ENCODE measurements around the gene CST9. TPM values are rescaled to one million over a fixed set of nuclear protein-coding genes. Genes with fewer than 3 reads are reported as not detected.

CST9 gene
- total and polyA plus RNA-seq, 2 of the 8 experiments (the other 6 are each of a cell fraction or from before 2014, with no cell fraction given): 0.05 to 0.19 TPM

DNA sequence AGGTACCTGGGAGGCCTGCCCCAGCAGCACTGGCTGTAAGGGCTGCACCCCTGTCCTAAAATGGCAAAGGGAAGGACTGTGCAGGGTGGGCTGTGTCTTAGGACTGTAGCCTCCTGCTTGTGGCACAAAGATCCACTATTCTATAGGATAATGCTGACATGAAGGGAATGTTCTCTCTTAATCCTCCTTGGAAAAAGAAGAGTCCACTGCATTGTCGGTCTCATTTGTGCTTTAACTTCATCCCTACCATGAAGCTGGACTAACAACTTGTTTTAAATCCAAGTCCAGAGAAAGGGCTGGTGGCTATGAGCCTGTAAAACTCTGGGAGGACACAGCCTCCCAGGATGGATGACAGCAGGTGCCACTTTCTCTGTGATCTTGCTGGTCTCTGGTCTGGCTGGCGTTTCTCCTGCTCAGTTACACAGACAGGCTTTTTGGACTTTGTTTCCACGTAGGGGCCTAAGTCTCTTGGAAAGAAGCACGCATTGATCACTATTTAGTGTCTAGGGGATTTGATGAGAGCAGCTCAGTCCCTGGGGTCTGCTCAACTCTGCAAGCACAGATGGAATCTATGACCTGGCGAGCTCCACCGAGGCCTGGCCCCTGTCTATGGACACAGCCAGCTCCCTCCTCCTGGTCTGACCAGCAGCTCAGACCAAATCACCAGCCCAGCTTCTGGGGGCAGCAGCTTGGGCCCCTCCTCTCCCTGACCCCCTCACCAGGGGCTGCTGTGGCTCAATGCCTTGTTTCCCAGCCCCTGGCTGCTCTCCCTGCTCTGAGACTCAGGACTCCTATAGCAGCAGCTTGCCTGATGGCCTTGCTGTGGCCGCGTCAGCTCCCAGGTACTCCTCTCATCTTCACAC, 27.2 kb upstream of the CST9 start:
- H3K4me1 ChIP-seq (replicated peaks in 1 of 4; ENCODE audit: control insufficient read depth in 3 of 4, insufficient read depth in 4 of 4, low read length in 3 of 4): peaks cover 0 to 11% (median 4%) of the 10 kb centered on the region in 4 experiments; a peak in 4 of 7 replicates
- H4K20me1 ChIP-seq (replicated peaks in 1 of 2; ENCODE audit: control insufficient read depth in 1 of 2, insufficient read depth in 2 of 2, low read length in 2 of 2): peaks cover 0 to 8% of the 10 kb centered on the region in 2 experiments
- POLR2A ChIA-PET (ENCODE audit: partially characterized antibody): no interaction called here
- no peak overlapping the region for H3K18ac ChIP-seq (ENCODE audit: extremely low read depth, low read length)
- no peak overlapping the region for H3K56ac ChIP-seq (replicated peaks; ENCODE audit: insufficient read length, low read depth, low read length)
- no peak overlapping the region for H3K27ac ChIP-seq (ENCODE audit: low read depth, low read length)
- H4K5ac ChIP-seq (ENCODE audit: insufficient read length, low read depth, low read length): no peak overlapping the region
- 81% methylated on average over 8 of the region's 8 CpGs; no CpG with 5 or more reads in 1 of the 2 experiments for WGBS, 2 experiments (ENCODE audit: extremely low coverage in 1 of 2, insufficient coverage in 1 of 2, insufficient read length in 1 of 2, insufficient replicate concordance in 2 of 2, low coverage in 1 of 2, low lambda C conversion rate in 2 of 2, missing lambda C conversion rate in 1 of 2)
- no peak overlapping the region for H3K4ac ChIP-seq (replicated peaks; ENCODE audit: insufficient read length, low read depth, low read length)
- H3K4me3 ChIP-seq (ENCODE audit: extremely low read depth in 1 of 4, insufficient read depth in 2 of 4, low read depth in 3 of 4, low read length in 4 of 4): no peak overlapping the region
- no peak overlapping the region for H2BK120ac ChIP-seq (replicated peaks; ENCODE audit: low read depth, low read length)
- H2BK15ac ChIP-seq (ENCODE audit: low read length): no peak overlapping the region
- no peak overlapping the region for H2AK5ac ChIP-seq (ENCODE audit: low read depth, low read length)
- FAIRE-seq (no peak), DNase-seq (ENCODE audit: low read depth in 1 of 2, low spot score in 2 of 2) (no peak)
- no peak overlapping the region for H2BK20ac ChIP-seq (ENCODE audit: low read length)
- H3K9ac ChIP-seq (replicated peaks in 1 of 4; ENCODE audit: extremely low read depth in 1 of 4, low read depth in 3 of 4, low read length in 3 of 4): no peak overlapping the region
- H3K36me3 ChIP-seq (ENCODE audit: control insufficient read depth in 2 of 4, insufficient read depth in 4 of 4, low read length in 3 of 4): no peaks in the 10 kb centered on the region; a peak in 1 of 8 replicates
- H2BK12ac ChIP-seq (ENCODE audit: low read depth, low read length): no peak overlapping the region
- no peaks in the 10 kb centered on the region for H3K9me3 ChIP-seq (ENCODE audit: insufficient read depth in 2 of 2, low read depth in 1 of 2, low read length in 1 of 2)
- no peak overlapping the region for H3K14ac ChIP-seq (ENCODE audit: insufficient read length)
- no peak overlapping the region for H4K91ac ChIP-seq (replicated peaks; ENCODE audit: insufficient read length, low read length)
- H2BK5ac ChIP-seq (ENCODE audit: low read depth, low read length): no peak overlapping the region
- H3K23ac ChIP-seq (ENCODE audit: insufficient read length): no peak overlapping the region
- no peaks in the 10 kb centered on the region for H3K79me2 ChIP-seq (ENCODE audit: control insufficient read depth in 1 of 2, insufficient read depth in 2 of 2, low read length in 2 of 2)
- no peak overlapping the region for H2AFZ ChIP-seq (ENCODE audit: low read length)
- H4K8ac ChIP-seq (ENCODE audit: extremely low read depth, insufficient read depth, low read length): no peak overlapping the region
- no peaks in the 10 kb centered on the region; the same call in 1 of the 2 replicates for H3K79me1 ChIP-seq (ENCODE audit: low read depth, low read length)
- H3K4me2 ChIP-seq (ENCODE audit: insufficient read depth in 1 of 2, low read depth in 2 of 2, low read length in 2 of 2): no peak overlapping the region
- CTCF ChIA-PET (ENCODE audit: partially characterized antibody): no interaction called here
- peaks cover 0 to 5% (median 2%) of the 10 kb centered on the region in 4 experiments; a peak in 3 of 7 replicates for H3K27me3 ChIP-seq (replicated peaks in 1 of 4; ENCODE audit: control insufficient read depth in 3 of 4, extremely low read depth in 1 of 4, insufficient read depth in 3 of 4, low read length in 3 of 4)
- H3K23me2 ChIP-seq (ENCODE audit: low read depth, low read length): peaks cover 9% of the 10 kb centered on the region
- TF ChIP-seq, protein P1, sequence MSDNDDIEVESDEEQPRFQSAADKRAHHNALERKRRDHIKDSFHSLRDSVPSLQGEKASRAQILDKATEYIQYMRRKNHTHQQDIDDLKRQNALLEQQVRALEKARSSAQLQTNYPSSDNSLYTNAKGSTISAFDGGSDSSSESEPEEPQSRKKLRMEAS (IDR thresholded peaks at IDR 0.05): no peak
- TF ChIP-seq PHF8 (conservative IDR thresholded peaks at IDR 0.05; ENCODE audit: low read depth, low read length) (no peak), RXRA (IDR thresholded peaks at IDR 0.05; ENCODE audit: insufficient read depth, low read depth, low read length) (no peak), NRF1 (IDR thresholded peaks at IDR 0.05; ENCODE audit: low read depth, low read length) (no peak), GTF2F1 (IDR thresholded peaks at IDR 0.05; ENCODE audit: borderline replicate concordance, low read depth, low read length) (no peak), ZNF274 (IDR thresholded peaks at IDR 0.05; ENCODE audit: borderline replicate concordance, extremely low read depth, low read length) (no peak), MAFK (IDR thresholded peaks at IDR 0.05; ENCODE audit: low read depth, low read length) (no peak), SUZ12 (IDR thresholded peaks at IDR 0.05; ENCODE audit: low read length) (no peak)
